Nephron progenitor cell (in vitro differentiated cells): ENCODE data around the gene SUMO2.

Experiments
- DNase-seq: peaks from one replicate; pipeline ENCODE4 v3.0.0; 2021
- H3K27ac Mint-ChIP-seq: 2 replicates; pipeline ENCODE4 v1.8.0; 2021; ENCODE audit warnings: mild to moderate bottlenecking, moderate library complexity, mixed read lengths
- H3K27me3 Mint-ChIP-seq: 2 replicates; pipeline ENCODE4 v1.8.0; 2021; ENCODE audit warnings: mild to moderate bottlenecking, low read depth, mixed read lengths; ENCODE audit not compliant: poor library complexity
- H3K36me3 Mint-ChIP-seq: 2 replicates; pipeline ENCODE4 v1.8.0; 2021; ENCODE audit warnings: low read depth, mixed read lengths
- H3K4me1 Mint-ChIP-seq: 2 replicates; pipeline ENCODE4 v1.8.0; 2021; ENCODE audit warnings: mixed read lengths
- H3K4me3 Mint-ChIP-seq: 2 replicates; pipeline ENCODE4 v1.8.0; 2021; ENCODE audit warnings: mild to moderate bottlenecking, moderate library complexity, mixed read lengths
- H3K9me3 Mint-ChIP-seq: 2 replicates; pipeline ENCODE4 v1.8.0; 2021; ENCODE audit warnings: mild to moderate bottlenecking, moderate library complexity, mixed read lengths
- CTCF ChIP-seq: fragments of 200-600 bp; sonication (generic); IDR thresholded peaks from 2 replicates; pipeline ENCODE4 v1.5.0; 2021; ENCODE audit warnings: antibody characterized with exemption

Gene SUMO2

GRCh38 chr17:75124819-75125162, 58.0 kb downstream of the SUMO2 start:
- no peaks in the 10 kb centered on the region for H3K9me3 Mint-ChIP-seq

GRCh38 chr17:75124041-75124818, 58.5 kb downstream of the SUMO2 start:
- H3K36me3 Mint-ChIP-seq, result peaks cover 22% of the 10 kb centered on the region
- H3K27ac Mint-ChIP-seq, result no peak overlapping the region
- H3K4me1 Mint-ChIP-seq, result peaks cover 26% of the 10 kb centered on the region
- no peak for TF ChIP-seq CTCF
- no peak overlapping the region for H3K4me3 Mint-ChIP-seq
- DNase-seq, result no peak
- no peaks in the 10 kb centered on the region for H3K9me3 Mint-ChIP-seq
- H3K27me3 Mint-ChIP-seq, result no peaks in the 10 kb centered on the region

More at GRCh38 chr17:75124819-75125162, 58.0 kb downstream of the SUMO2 start:
- H3K4me1 Mint-ChIP-seq, result peaks cover 32% of the 10 kb centered on the region
- H3K36me3 Mint-ChIP-seq, result peaks cover 21% of the 10 kb centered on the region
- H3K27me3 Mint-ChIP-seq, result no peaks in the 10 kb centered on the region
- no peak for DNase-seq
- H3K4me3 Mint-ChIP-seq, result no peak overlapping the region
- no peak for TF ChIP-seq CTCF
- H3K27ac Mint-ChIP-seq, result no peak overlapping the region

GRCh38 chr17:75118307-75118706, 64.5 kb downstream of the SUMO2 start:
- peaks cover 19% of the 10 kb centered on the region for H3K4me1 Mint-ChIP-seq
- peak overlapping the region; percentile 72 for H3K27ac Mint-ChIP-seq
- H3K4me3 Mint-ChIP-seq, result no peak overlapping the region
- no peaks in the 10 kb centered on the region for H3K27me3 Mint-ChIP-seq
- DNase-seq, result no peak
- H3K36me3 Mint-ChIP-seq, result peaks cover 30% of the 10 kb centered on the region
- TF ChIP-seq CTCF, result no peak
- no peaks in the 10 kb centered on the region for H3K9me3 Mint-ChIP-seq

GRCh38 chr17:75116737-75117136, 66.0 kb downstream of the SUMO2 start:
- Mint-ChIP-seq H3K36me3 (peaks cover 37% of the 10 kb centered on the region), H3K4me1 (peaks cover 25% of the 10 kb centered on the region), H3K27ac (peak overlapping the region; percentile 91), H3K27me3 (no peaks in the 10 kb centered on the region), H3K4me3 (no peak overlapping the region), H3K9me3 (no peaks in the 10 kb centered on the region)
- TF ChIP-seq CTCF, result no peak
- no peak for DNase-seq
